Stimulated activated memory B cell treated with anti-CD40 and anti-IgM and Interleukin-4, amounts not matched to agents 10 μg/mL and 1 μg/mL and 100 μg/mL, for 72 hours (primary cell): ENCODE measurements around the gene SGCD.
"Not testable (repeated sequence)": the region's sequence is repeated elsewhere in the genome, so short reads cannot be mapped to it uniquely, and the experiment has no call there.

Experiments
- ATAC-seq: fragments of 150-1000 bp; cut with Tn5 transposase; 2 replicates; pipeline ENCODE4 v1.10.0; 2021
- H3K27ac Mint-ChIP-seq: one replicate; pipeline ENCODE4 v1.8.0; 2022; ENCODE audit warnings: mild to moderate bottlenecking, mixed read lengths
- H3K27me3 Mint-ChIP-seq: one replicate; pipeline ENCODE4 v1.8.0; 2022; ENCODE audit warnings: mixed read lengths
- H3K36me3 Mint-ChIP-seq: one replicate; pipeline ENCODE4 v1.8.0; 2022; ENCODE audit warnings: mixed read lengths
- H3K4me1 Mint-ChIP-seq: one replicate; pipeline ENCODE4 v1.8.0; 2022; ENCODE audit warnings: mixed read lengths
- H3K4me3 Mint-ChIP-seq: one replicate; pipeline ENCODE4 v1.8.0; 2022; ENCODE audit warnings: mild to moderate bottlenecking, moderate library complexity, mixed read lengths
- H3K9me3 Mint-ChIP-seq: one replicate; pipeline ENCODE4 v1.8.0; 2022; ENCODE audit warnings: mixed read lengths

SGCD gene

GRCh38 chr5:156595132-156595787 lies 268.3 kb downstream of the SGCD start:
- Mint-ChIP-seq H3K4me1 (no peaks in the 10 kb centered on the region), H3K9me3 (no peaks in the 10 kb centered on the region), H3K27ac (no peak overlapping the region), H3K36me3 (no peaks in the 10 kb centered on the region), H3K27me3 (peaks cover 10% of the 10 kb centered on the region), H3K4me3 (no peak overlapping the region)
- no peak for ATAC-seq

GRCh38 chr5:156597276-156597675 lies 270.3 kb downstream of the SGCD start:
- H3K27ac Mint-ChIP-seq = no peak overlapping the region
- no peaks in the 10 kb centered on the region for H3K4me1 Mint-ChIP-seq
- no peaks in the 10 kb centered on the region for H3K36me3 Mint-ChIP-seq
- H3K4me3 Mint-ChIP-seq = no peak overlapping the region
- H3K9me3 Mint-ChIP-seq = peaks cover 10% of the 10 kb centered on the region
- H3K27me3 Mint-ChIP-seq = no peaks in the 10 kb centered on the region
- no peak for ATAC-seq

DNA sequence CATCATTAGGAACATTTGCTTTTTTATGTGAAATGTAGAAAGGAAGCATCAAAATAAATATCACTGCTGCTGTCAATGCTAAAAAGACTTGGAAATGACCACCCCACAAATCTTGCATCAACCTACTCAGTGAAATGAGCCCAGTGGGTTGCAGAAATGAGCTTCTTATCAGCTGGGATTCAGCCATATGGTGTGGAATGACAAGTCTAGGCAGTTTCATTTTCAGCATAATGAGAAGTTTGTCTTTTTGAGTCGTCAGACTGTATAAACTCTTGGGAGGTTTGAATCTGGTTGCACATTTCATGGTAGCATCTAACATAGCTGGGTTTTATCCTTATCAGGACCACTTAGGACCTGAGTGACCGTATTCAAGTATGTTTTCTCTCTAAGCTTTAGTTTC lies 272.0 kb downstream of the SGCD start:
- Mint-ChIP-seq H3K27me3 (no peaks in the 10 kb centered on the region), H3K36me3 (no peaks in the 10 kb centered on the region)

GRCh38 chr5:156610582-156610981 lies 283.6 kb downstream of the SGCD start:
- H3K36me3 Mint-ChIP-seq, H3K27me3 Mint-ChIP-seq, ATAC-seq, H3K4me3 Mint-ChIP-seq, H3K4me1 Mint-ChIP-seq, H3K27ac Mint-ChIP-seq: not testable (repeated sequence)
- H3K9me3 Mint-ChIP-seq = peaks cover 23% of the 10 kb centered on the region

More for the DNA sequence above, 272.0 kb downstream of the SGCD start:
- Mint-ChIP-seq H3K4me1 (no peaks in the 10 kb centered on the region), H3K27ac (no peak overlapping the region), H3K4me3 (no peak overlapping the region), H3K9me3 (peaks cover 15% of the 10 kb centered on the region)
- no peak for ATAC-seq

GRCh38 chr5:156615901-156616300 lies 288.9 kb downstream of the SGCD start:
- Mint-ChIP-seq H3K4me1 (no peaks in the 10 kb centered on the region), H3K36me3 (no peaks in the 10 kb centered on the region)
- ATAC-seq = no peak

GRCh38 chr5:156617426-156617825 lies 290.5 kb downstream of the SGCD start:
- ATAC-seq = no peak
- H3K36me3 Mint-ChIP-seq = no peaks in the 10 kb centered on the region

More at GRCh38 chr5:156615901-156616300, 288.9 kb downstream of the SGCD start:
- H3K4me3 Mint-ChIP-seq = no peak overlapping the region
- H3K27ac Mint-ChIP-seq = no peak overlapping the region
- H3K27me3 Mint-ChIP-seq = no peaks in the 10 kb centered on the region
- H3K9me3 Mint-ChIP-seq = peaks cover 13% of the 10 kb centered on the region

DNA sequence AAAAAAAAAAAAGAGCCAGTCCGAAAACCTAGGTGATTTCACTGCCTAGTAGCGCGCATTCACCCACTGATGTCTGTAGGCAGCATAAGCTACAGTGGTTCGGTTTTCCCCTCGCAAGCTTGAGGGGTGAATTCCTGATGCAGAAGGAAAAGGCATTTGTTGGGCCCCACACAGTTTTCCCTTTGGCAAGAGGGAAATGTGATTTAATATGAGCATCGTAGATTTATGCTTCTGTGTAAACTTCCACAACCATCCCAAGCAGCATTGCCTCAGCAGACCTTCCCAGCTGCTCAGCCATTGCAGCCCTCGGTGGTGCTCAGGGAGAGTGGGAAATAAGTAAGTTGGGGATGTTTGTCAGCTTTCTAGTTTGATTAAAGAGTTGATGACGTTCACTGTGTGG lies 291.6 kb downstream of the SGCD start:
- no peak overlapping the region for H3K27ac Mint-ChIP-seq
- H3K4me1 Mint-ChIP-seq = no peaks in the 10 kb centered on the region
- H3K4me3 Mint-ChIP-seq = no peak overlapping the region
- no peaks in the 10 kb centered on the region for H3K36me3 Mint-ChIP-seq
- H3K27me3 Mint-ChIP-seq = no peaks in the 10 kb centered on the region
- H3K9me3 Mint-ChIP-seq = peaks cover 2% of the 10 kb centered on the region
- ATAC-seq = no peak

More at GRCh38 chr5:156617426-156617825, 290.5 kb downstream of the SGCD start:
- Mint-ChIP-seq H3K27ac (no peak overlapping the region), H3K27me3 (no peaks in the 10 kb centered on the region), H3K4me3 (no peak overlapping the region), H3K9me3 (peaks cover 2% of the 10 kb centered on the region), H3K4me1 (no peaks in the 10 kb centered on the region)

- H3K27me3 Mint-ChIP-seq = no peaks in the 10 kb centered on the region
- H3K36me3 Mint-ChIP-seq = no peaks in the 10 kb centered on the region
- no peak overlapping the region for H3K4me3 Mint-ChIP-seq
- H3K4me1 Mint-ChIP-seq = no peaks in the 10 kb centered on the region
- no peaks in the 10 kb centered on the region for H3K9me3 Mint-ChIP-seq
- no peak overlapping the region for H3K27ac Mint-ChIP-seq
- no peak for ATAC-seq
Observed at GRCh38 chr5:156621719-156622118, 294.8 kb downstream of the SGCD start.

GRCh38 chr5:156623381-156624040 lies 296.5 kb downstream of the SGCD start:
- no peak overlapping the region for H3K27ac Mint-ChIP-seq
- no peaks in the 10 kb centered on the region for H3K9me3 Mint-ChIP-seq
- no peaks in the 10 kb centered on the region for H3K27me3 Mint-ChIP-seq
- H3K4me3 Mint-ChIP-seq = no peak overlapping the region
- ATAC-seq = no peak
- H3K36me3 Mint-ChIP-seq = no peaks in the 10 kb centered on the region
- no peaks in the 10 kb centered on the region for H3K4me1 Mint-ChIP-seq

DNA sequence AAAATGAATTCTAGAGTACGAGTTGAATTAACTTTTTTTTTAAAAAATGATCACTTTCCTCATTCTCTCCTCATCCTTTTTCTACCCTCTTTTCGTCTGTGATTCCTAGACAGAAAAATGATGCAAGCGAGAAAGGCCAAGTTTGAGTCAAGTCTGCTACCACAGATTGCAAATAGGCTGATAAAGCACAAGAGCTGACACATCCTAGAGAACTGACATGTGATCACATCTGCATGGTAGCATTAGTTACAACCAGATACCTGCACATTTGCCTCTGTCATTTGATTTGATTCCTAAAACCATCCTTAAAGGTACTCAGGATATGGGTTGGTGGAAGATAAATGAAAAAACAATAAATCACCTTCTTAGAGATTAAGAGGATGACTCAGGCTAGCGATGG lies 297.7 kb downstream of the SGCD start:
- no peak overlapping the region for H3K27ac Mint-ChIP-seq
- H3K9me3 Mint-ChIP-seq = no peaks in the 10 kb centered on the region
- no peaks in the 10 kb centered on the region for H3K27me3 Mint-ChIP-seq
- H3K36me3 Mint-ChIP-seq = no peaks in the 10 kb centered on the region
- ATAC-seq = no peak
- no peaks in the 10 kb centered on the region for H3K4me1 Mint-ChIP-seq
- no peak overlapping the region for H3K4me3 Mint-ChIP-seq

DNA sequence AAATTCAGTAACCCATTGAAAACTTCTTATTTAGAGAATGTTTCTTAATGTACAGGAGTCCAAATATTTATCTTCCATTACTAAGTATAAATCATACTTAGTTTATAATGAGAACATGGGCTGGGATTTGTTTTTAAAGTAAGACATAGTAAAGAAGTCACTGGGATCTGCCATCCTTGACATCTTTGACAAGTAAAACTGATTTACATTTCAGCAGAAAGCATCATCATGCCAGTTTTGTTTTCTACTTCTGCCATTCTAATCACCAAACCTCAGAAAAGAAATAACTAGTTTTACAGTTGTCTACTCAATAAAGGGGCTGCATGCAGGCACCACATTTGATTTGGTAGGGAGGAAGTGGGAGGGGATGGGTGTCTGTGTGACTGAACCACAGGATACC lies 301.5 kb downstream of the SGCD start:
- no peaks in the 10 kb centered on the region for H3K27me3 Mint-ChIP-seq
- no peak overlapping the region for H3K27ac Mint-ChIP-seq
- no peaks in the 10 kb centered on the region for H3K36me3 Mint-ChIP-seq
- no peaks in the 10 kb centered on the region for H3K4me1 Mint-ChIP-seq
- no peak overlapping the region for H3K4me3 Mint-ChIP-seq
- ATAC-seq = no peak
- H3K9me3 Mint-ChIP-seq = no peaks in the 10 kb centered on the region

DNA sequence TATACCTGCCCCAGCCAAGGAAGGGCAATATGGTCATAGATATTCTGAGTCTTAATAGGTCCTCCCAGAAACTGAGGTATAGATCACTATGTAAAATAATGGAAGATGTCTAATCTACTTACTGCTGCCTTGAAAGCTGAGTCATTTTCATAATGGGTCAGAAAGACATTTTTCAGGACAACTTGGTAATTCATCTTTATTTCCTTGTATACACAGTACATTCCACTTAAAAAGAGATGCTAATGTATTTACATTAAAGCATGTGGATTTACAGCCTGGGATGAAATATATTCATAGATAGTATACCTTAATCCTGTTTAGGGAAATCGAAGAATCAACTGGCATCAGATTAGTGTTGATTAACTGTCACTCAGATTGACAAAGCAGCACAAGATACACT lies 304.0 kb downstream of the SGCD start:
- H3K27me3 Mint-ChIP-seq = no peaks in the 10 kb centered on the region
- no peak for ATAC-seq
- H3K4me1 Mint-ChIP-seq = no peaks in the 10 kb centered on the region
- no peak overlapping the region for H3K27ac Mint-ChIP-seq
- no peaks in the 10 kb centered on the region for H3K36me3 Mint-ChIP-seq
- H3K4me3 Mint-ChIP-seq = no peak overlapping the region
- no peaks in the 10 kb centered on the region for H3K9me3 Mint-ChIP-seq

DNA sequence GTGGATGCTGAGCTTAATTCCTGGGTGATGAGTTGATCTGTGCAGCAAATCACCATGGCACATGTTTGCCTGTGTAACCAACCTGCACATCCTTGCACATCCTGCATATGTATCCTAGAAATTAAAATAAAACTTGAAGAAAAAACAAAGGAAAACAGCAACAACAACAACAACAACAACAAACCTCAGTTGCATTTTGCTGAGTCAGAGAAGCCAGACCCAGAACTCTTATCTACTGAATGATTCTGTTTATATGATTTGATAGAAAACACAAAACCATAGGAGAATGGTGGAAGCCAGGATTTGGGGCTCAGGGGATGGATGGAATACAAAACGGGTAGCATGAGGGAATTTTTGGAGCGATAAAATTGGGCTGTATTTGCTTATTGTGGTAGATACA lies 307.3 kb downstream of the SGCD start:
- Mint-ChIP-seq H3K9me3 (no peaks in the 10 kb centered on the region), H3K4me3 (no peak overlapping the region), H3K27me3 (no peaks in the 10 kb centered on the region), H3K27ac (no peak overlapping the region), H3K36me3 (no peaks in the 10 kb centered on the region), H3K4me1 (no peaks in the 10 kb centered on the region)
- ATAC-seq = no peak

DNA sequence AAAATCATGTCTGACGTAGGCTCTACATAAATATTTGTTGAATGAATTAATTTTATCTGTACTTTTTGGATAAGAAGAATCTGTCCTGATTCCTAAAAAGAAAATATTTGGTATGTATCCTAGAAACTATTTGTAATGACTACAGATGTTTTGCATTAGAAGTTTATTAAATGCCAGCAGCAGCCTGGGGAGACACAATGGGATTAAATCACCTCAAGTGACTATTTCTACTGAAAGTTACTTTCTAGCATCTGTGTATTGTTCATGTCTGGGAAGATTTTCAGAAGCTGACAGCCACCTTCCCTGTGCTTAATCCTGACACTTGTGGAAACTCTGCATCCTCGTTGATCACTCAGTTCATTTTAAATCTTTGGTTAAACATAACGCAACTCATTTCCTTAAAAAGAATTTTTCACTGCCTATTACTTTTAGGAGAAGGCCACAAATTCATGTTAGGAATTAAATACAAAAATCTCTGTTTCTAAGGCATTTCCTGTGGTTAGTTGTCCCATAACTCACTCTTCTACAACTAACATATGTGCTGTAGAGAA lies 313.8 kb downstream of the SGCD start:
- H3K27me3 Mint-ChIP-seq = no peaks in the 10 kb centered on the region
- no peak overlapping the region for H3K27ac Mint-ChIP-seq
- H3K36me3 Mint-ChIP-seq = no peaks in the 10 kb centered on the region
- no peak for ATAC-seq
- H3K4me3 Mint-ChIP-seq = no peak overlapping the region
- H3K4me1 Mint-ChIP-seq = no peaks in the 10 kb centered on the region
- no peaks in the 10 kb centered on the region for H3K9me3 Mint-ChIP-seq

GRCh38 chr5:156641686-156642085 lies 314.7 kb downstream of the SGCD start:
- no peaks in the 10 kb centered on the region for H3K27me3 Mint-ChIP-seq
- no peaks in the 10 kb centered on the region for H3K9me3 Mint-ChIP-seq
- no peak overlapping the region for H3K4me3 Mint-ChIP-seq
- no peak for ATAC-seq
- H3K4me1 Mint-ChIP-seq = no peaks in the 10 kb centered on the region
- H3K36me3 Mint-ChIP-seq = no peaks in the 10 kb centered on the region
- no peak overlapping the region for H3K27ac Mint-ChIP-seq

GRCh38 chr5:156647034-156647451 lies 320.1 kb downstream of the SGCD start:
- Mint-ChIP-seq H3K27me3 (no peaks in the 10 kb centered on the region), H3K27ac (no peak overlapping the region), H3K4me3 (no peak overlapping the region), H3K9me3 (no peaks in the 10 kb centered on the region), H3K4me1 (no peaks in the 10 kb centered on the region), H3K36me3 (no peaks in the 10 kb centered on the region)
- no peak for ATAC-seq
